Stimulated activated CD4-positive, alpha-beta T cell treated with anti-CD3 and anti-CD28 coated beads, Interleukin-1b, Interleukin-23, amount 100 ng/mL, for 4 hours (primary cell): ENCODE data around the gene GUCA2A.
"Not testable (repeated sequence)": the region's sequence is repeated elsewhere in the genome, so short reads cannot be mapped to it uniquely, and the experiment has no call there.

Source experiments
- DNase-seq, 2 donors: peaks; one replicate each; pipeline ENCODE4 v3.0.0-alpha.2; 2020; ENCODE audit warnings: low read depth in 2 of 2

GUCA2A gene

GRCh38 chr1:42164551-42165420 lies at the start of gene GUCA2A:
Gene GUCA2A (minus strand): TSS chr1:42164745. CDS start chr1:42164712, 33 bp downstream.
- DNase-seq, result no peak

- DNase-seq, result no peak
Observed at GRCh38 chr1:42211224-42211623, 46.7 kb upstream of the GUCA2A start.

- no peak for DNase-seq
Observed at GRCh38 chr1:42210421-42211133, 46.0 kb upstream of the GUCA2A start.

- DNase-seq, result no peak
Observed at GRCh38 chr1:42209526-42210251, 45.1 kb upstream of the GUCA2A start.

GRCh38 chr1:42206930-42207329 lies 42.4 kb upstream of the GUCA2A start:
- DNase-seq, result not testable (repeated sequence)

DNA sequence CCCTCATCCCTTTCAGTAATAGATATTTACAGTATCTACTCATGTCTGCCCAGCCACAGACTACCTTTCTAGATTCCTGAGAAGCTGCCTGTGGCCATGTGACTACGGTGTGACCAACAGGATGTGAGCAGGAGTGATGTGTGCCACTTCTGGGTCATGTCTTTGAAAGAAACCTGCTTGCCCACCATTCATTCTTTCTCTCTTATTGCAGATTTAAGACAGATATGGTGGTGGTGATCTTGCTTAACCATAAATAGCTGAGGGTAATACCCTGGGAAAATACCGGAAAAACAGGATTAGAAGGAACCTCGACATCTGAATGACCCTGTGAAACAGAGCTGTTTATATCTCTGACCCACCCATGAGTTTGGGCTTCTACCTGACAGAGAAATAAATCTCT lies 41.6 kb upstream of the GUCA2A start:
- no peak for DNase-seq

- no peak for DNase-seq
Observed at GRCh38 chr1:42201986-42202385, 37.4 kb upstream of the GUCA2A start.

DNA sequence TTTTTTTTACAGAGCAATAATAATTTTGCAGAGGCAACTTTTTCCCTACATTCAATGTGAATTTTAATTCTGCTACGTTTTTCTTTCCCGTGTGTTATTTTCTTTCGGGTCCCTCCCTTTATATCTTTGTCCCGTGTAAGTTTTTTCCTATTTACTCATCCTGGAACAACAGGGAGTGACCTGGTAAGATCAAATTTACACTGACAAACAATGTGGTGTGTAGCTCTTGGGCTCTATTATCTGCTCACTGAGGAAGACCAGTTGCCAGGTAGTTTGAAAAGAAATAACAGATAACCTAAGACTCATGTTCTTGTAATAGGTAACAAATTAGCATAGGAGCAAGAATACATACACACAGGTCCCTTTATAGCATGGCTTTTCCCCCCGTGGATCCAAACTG lies 33.7 kb upstream of the GUCA2A start:
- no peak for DNase-seq

- DNase-seq, result no peak
Observed at GRCh38 chr1:42195841-42196240, 31.3 kb upstream of the GUCA2A start.

- no peak for DNase-seq
Observed at GRCh38 chr1:42192106-42192505, 27.6 kb upstream of the GUCA2A start.

- DNase-seq, result no peak
Observed at GRCh38 chr1:42191319-42191718, 26.8 kb upstream of the GUCA2A start.

GRCh38 chr1:42189931-42190853 lies 25.6 kb upstream of the GUCA2A start:
- DNase-seq, result no peak

DNA sequence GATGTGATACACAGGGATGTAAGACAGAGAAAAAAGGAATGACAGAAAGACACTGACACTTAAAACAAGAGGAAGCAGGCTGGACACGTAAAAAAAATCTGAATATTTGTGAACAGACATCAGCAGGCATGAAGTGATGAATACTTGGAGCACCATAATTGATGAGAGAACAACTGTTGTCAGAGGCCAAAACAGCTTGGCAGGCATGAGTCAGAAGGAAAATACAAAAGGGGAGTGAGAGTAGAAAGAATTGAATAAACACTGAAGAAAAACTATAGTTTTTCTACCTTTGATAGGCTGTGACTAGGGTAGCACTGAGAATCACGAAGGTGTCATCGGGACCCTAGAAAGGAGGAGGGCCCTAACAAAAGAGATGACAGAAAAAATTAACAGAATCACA lies 21.6 kb upstream of the GUCA2A start:
- no peak for DNase-seq

- no peak for DNase-seq
Observed at GRCh38 chr1:42184616-42185015, 20.1 kb upstream of the GUCA2A start.

DNA sequence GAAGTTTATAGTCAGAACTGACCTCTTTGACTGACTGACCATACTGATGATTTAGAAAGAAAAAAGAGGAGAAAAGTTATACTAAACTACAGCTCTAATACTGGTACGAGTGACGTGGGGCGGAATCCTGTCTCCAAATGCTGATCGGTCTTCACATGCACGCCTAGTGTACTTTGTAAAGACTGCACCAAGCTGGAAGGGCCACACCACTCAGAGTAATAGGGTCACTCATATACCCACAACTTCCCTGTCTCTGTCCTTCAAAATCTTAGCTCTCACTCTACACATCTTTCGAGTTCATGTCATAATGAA lies 19.4 kb upstream of the GUCA2A start:
- DNase-seq, result no peak

DNA sequence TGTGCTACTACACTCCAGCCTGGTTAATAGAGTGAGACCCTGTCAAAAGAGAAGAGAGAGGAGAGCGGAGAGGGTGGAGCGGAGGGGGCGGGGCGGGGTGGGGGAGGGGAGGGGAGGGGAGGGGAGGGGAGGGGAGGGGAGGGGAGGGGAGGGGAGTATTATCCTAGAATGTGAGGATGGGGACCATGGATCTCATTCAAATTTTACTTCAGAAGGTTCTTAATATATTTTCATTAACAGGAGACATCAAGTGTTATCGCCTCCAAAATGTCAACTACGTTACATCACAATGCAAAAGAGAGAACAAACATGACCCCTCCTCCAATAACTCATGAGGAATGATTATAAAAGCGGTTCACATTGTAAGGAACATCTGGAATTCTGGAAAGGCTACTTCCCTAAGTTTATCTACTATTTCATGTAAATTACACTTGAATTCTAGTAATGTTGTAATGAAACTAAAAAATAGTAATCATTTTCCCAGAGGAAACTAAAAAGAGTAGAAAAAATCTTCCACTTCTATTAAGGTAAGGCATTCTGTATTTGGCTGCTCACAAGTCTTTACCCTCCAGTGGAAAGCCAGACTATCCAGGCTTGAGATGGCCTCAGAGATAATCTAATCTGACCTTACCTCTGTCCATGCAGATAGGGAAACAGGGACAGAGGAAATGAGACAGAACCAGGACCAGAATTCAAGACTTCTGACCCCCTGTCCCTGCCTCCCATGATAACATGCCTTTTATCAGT lies 18.8 kb upstream of the GUCA2A start:
- DNase-seq, result no peak

DNA sequence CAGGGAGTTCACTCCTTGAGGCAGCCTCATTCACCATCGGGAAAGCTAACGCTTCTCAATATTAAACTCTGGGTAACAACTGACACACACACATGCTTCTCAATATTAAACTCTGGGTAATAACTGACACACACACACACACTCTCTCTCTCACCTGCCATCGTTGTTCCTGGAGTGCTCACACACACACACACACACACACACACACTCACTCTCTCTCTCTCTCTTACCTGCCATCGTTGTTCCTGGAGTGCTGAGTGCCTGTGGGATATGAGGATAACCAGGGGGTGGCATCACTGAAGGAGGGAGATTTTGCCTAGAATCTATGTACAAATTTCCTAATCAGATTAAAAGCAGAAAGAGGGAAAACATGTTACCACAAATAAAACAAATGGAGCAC lies 17.1 kb upstream of the GUCA2A start:
- DNase-seq, result no peak

- DNase-seq, result no peak
Observed at GRCh38 chr1:42179900-42180329, 15.4 kb upstream of the GUCA2A start.

GRCh38 chr1:42179275-42179674 lies 14.7 kb upstream of the GUCA2A start:
- no peak for DNase-seq

DNA sequence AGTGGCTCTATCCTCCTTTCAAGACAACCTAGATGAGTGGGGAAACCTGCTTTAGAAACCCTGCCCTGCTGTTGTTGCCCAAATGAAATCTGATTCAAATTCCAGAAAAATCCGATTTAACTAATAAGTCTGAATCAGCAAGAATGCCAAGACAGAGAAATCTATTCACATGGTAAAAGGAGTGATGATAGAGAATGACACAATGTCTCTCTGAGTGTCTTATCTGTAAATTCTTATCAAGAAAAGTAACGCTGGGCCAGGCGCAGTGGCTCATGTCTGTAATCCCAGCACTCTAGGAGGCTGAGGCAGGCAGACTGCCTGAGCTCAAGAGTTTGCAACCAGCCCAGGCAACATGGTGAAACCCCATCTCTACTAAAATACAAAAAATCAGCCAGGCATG lies 13.7 kb upstream of the GUCA2A start:
- DNase-seq, result no peak

DNA sequence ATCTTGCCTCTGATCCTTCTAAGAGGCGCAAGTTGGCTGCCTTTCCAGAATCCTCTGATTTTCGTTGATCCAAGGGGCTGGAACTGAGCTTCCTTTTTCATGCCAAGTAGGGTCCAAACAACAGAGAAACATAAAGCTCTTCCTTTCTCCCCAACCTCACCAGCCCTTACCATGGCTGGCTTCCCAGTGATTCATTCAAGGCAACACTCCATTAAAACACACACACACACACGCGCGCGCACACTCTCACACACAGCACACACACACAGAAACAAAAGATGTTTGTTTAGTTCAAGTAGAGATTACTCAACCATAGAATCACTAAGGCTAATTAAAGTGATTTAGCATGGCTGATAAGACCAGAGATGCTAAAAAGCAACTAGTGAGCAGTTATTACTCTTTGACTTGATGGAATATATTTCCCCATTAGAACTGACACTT lies 13.0 kb upstream of the GUCA2A start:
- DNase-seq, result no peak
